HEK293 (cell line): Measurements from ENCODE around the gene BICD1.

Source experiments
- EGR2 ChIP-seq: fragments of 450-650 bp; formaldehyde crosslinking; IDR thresholded peaks from 2 replicates; pipeline ENCODE4 v1.5.1; 2016; ENCODE audit warnings: low read depth, missing biosample characterization, missing genetic modification characterization
- GFI1B ChIP-seq: fragments of 450-650 bp; formaldehyde crosslinking; IDR thresholded peaks from 2 replicates; pipeline ENCODE4 v1.5.1; 2016; ENCODE audit warnings: missing biosample characterization, missing genetic modification characterization
- HIC1 ChIP-seq: fragments of 450-650 bp; formaldehyde crosslinking; IDR thresholded peaks from 2 replicates; pipeline ENCODE4 v1.5.1; 2016; ENCODE audit warnings: missing biosample characterization, missing genetic modification characterization
- PRDM10 ChIP-seq: fragments of 450-650 bp; formaldehyde crosslinking; IDR thresholded peaks from 2 replicates; pipeline ENCODE4 v1.5.1; 2016; ENCODE audit warnings: missing biosample characterization, missing genetic modification characterization
- PRDM4 ChIP-seq: fragments of 450-650 bp; formaldehyde crosslinking; IDR thresholded peaks from 2 replicates; pipeline ENCODE4 v1.5.1; 2017; ENCODE audit warnings: missing biosample characterization, missing genetic modification characterization
- REPIN1 ChIP-seq: fragments of 450-650 bp; formaldehyde crosslinking; IDR thresholded peaks from 2 replicates; pipeline ENCODE4 v1.5.1; 2017; ENCODE audit warnings: missing biosample characterization, missing genetic modification characterization, low read depth
- SP7 ChIP-seq: fragments of 450-650 bp; formaldehyde crosslinking; IDR thresholded peaks from 2 replicates; pipeline ENCODE4 v1.5.1; 2016; ENCODE audit warnings: missing biosample characterization, missing genetic modification characterization
- WT1 ChIP-seq: fragments of 450-650 bp; formaldehyde crosslinking; IDR thresholded peaks from 2 replicates; pipeline ENCODE4 v1.5.1; 2016; ENCODE audit warnings: missing biosample characterization, missing genetic modification characterization
- ZBTB17 ChIP-seq: fragments of 450-650 bp; formaldehyde crosslinking; IDR thresholded peaks from 2 replicates; pipeline ENCODE4 v1.5.1; 2016; ENCODE audit warnings: missing biosample characterization, missing genetic modification characterization
- ZBTB8A ChIP-seq: fragments of 450-650 bp; formaldehyde crosslinking; IDR thresholded peaks from 2 replicates; pipeline ENCODE4 v1.5.1; 2016; ENCODE audit warnings: missing biosample characterization, missing genetic modification characterization
- ZFHX2 ChIP-seq: fragments of 450-650 bp; formaldehyde crosslinking; conservative IDR thresholded peaks from 2 replicates; pipeline ENCODE4 v1.5.1; 2016; ENCODE audit warnings: missing biosample characterization, missing genetic modification characterization
- ZFP37 ChIP-seq: fragments of 450-650 bp; formaldehyde crosslinking; IDR thresholded peaks from 2 replicates; pipeline ENCODE4 v1.5.1; 2016; ENCODE audit warnings: missing biosample characterization, missing genetic modification characterization
- ZNF146 ChIP-seq: fragments of 450-650 bp; formaldehyde crosslinking; IDR thresholded peaks from 2 replicates; pipeline ENCODE4 v1.5.1; 2016; ENCODE audit warnings: missing biosample characterization, missing genetic modification characterization
- ZNF19 ChIP-seq: fragments of 450-650 bp; formaldehyde crosslinking; IDR thresholded peaks from 2 replicates; pipeline ENCODE4; 2016; ENCODE audit warnings: missing biosample characterization, missing genetic modification characterization, low read depth
- ZNF2 ChIP-seq: fragments of 450-650 bp; formaldehyde crosslinking; IDR thresholded peaks from 2 replicates; pipeline ENCODE4 v1.5.1; 2016; ENCODE audit warnings: missing biosample characterization, missing genetic modification characterization
- ZNF214 ChIP-seq: fragments of 450-650 bp; formaldehyde crosslinking; IDR thresholded peaks from 2 replicates; pipeline ENCODE4 v1.5.1; 2017; ENCODE audit warnings: missing biosample characterization, mild to moderate bottlenecking, missing genetic modification characterization, borderline replicate concordance
- ZNF223 ChIP-seq: fragments of 450-650 bp; formaldehyde crosslinking; IDR thresholded peaks from 2 replicates; pipeline ENCODE4 v1.5.1; 2016; ENCODE audit warnings: missing biosample characterization, missing genetic modification characterization
- ZNF394 ChIP-seq: fragments of 450-650 bp; formaldehyde crosslinking; IDR thresholded peaks from 2 replicates; pipeline ENCODE4 v1.5.1; 2016; ENCODE audit warnings: missing biosample characterization, missing genetic modification characterization, mild to moderate bottlenecking, moderate library complexity, borderline replicate concordance
- ZNF416 ChIP-seq: fragments of 450-650 bp; formaldehyde crosslinking; IDR thresholded peaks from 2 replicates; pipeline ENCODE4 v1.5.1; 2016; ENCODE audit warnings: missing biosample characterization, missing genetic modification characterization
- ZNF514 ChIP-seq: fragments of 450-650 bp; formaldehyde crosslinking; IDR thresholded peaks from 2 replicates; pipeline ENCODE4 v1.5.1; 2016; ENCODE audit warnings: missing biosample characterization, missing genetic modification characterization
- ZNF629 ChIP-seq: fragments of 450-650 bp; formaldehyde crosslinking; IDR thresholded peaks from 2 replicates; pipeline ENCODE4 v1.5.1; 2017; ENCODE audit warnings: missing biosample characterization, missing genetic modification characterization
- ZNF645 ChIP-seq: fragments of 450-650 bp; formaldehyde crosslinking; IDR thresholded peaks from 2 replicates; pipeline ENCODE4; 2016; ENCODE audit warnings: missing biosample characterization, missing genetic modification characterization
- ZNF660 ChIP-seq: fragments of 450-650 bp; IDR thresholded peaks from 2 replicates; pipeline ENCODE4 v1.5.1; 2018; ENCODE audit warnings: missing biosample characterization, mild to moderate bottlenecking, missing genetic modification characterization
- ZNF692 ChIP-seq: fragments of 450-650 bp; formaldehyde crosslinking; IDR thresholded peaks from 2 replicates; pipeline ENCODE4 v1.5.1; 2016; ENCODE audit warnings: missing biosample characterization, missing genetic modification characterization
- ZSCAN30 ChIP-seq: fragments of 450-650 bp; IDR thresholded peaks from 2 replicates; pipeline ENCODE4 v1.5.1; 2018; ENCODE audit warnings: missing biosample characterization, mild to moderate bottlenecking, missing genetic modification characterization, moderate library complexity
- ZSCAN5A ChIP-seq: fragments of 450-650 bp; formaldehyde crosslinking; IDR thresholded peaks from 2 replicates; pipeline ENCODE4 v1.5.1; 2016; ENCODE audit warnings: missing biosample characterization, missing genetic modification characterization

Gene BICD1

GRCh38 chr12:32107359-32108267 lies 966 bp downstream of the BICD1 start (continued):
- TF ChIP-seq ZBTB8A = no peak
- peak; percentile 48; the same call in 1 of the 2 replicates for TF ChIP-seq ZNF394 (tag by site-specific recombination)
- peak; percentile 98 for TF ChIP-seq PRDM10
- TF ChIP-seq ZNF416 = no peak
- peak; percentile 98 for TF ChIP-seq ZNF660 (tag by site-specific recombination)
- no peak for TF ChIP-seq SP7 (tag by site-specific recombination)
- no peak for TF ChIP-seq ZNF146 (tag by site-specific recombination)
- peak; percentile 80 for TF ChIP-seq ZBTB17 (tag by site-specific recombination)
- no peak for TF ChIP-seq ZNF214
- TF ChIP-seq GFI1B (tag by site-specific recombination) = peak; percentile 64
- TF ChIP-seq ZNF629 (tag by site-specific recombination) = peak; percentile 64
- no peak for TF ChIP-seq ZNF514 (tag by site-specific recombination)
- no peak for TF ChIP-seq ZNF19
- 0 out of 2 replicates have a peak, but pooled peaks have one; percentile 34 for TF ChIP-seq HIC1
- TF ChIP-seq EGR2 (tag by site-specific recombination) = 0 out of 2 replicates have a peak, but pooled peaks have one; percentile 48
- 0 out of 2 replicates have a peak, but pooled peaks have one; percentile 17 for TF ChIP-seq ZNF2 (tag by site-specific recombination)
- peak; percentile 71 for TF ChIP-seq ZFHX2 (tag by site-specific recombination)
- TF ChIP-seq PRDM4 = no peak
- no peak for TF ChIP-seq ZSCAN5A
- peak; percentile 40; the same call in 1 of the 2 replicates for TF ChIP-seq WT1
- 0 out of 2 replicates have a peak, but pooled peaks have one; percentile 0 for TF ChIP-seq ZFP37 (tag by site-specific recombination)
- no peak for TF ChIP-seq ZNF223 (tag by site-specific recombination)
- TF ChIP-seq ZSCAN30 (tag by site-specific recombination) = peak; percentile 10; the same call in 1 of the 2 replicates
- 0 out of 2 replicates have a peak, but pooled peaks have one; percentile 37 for TF ChIP-seq ZNF692
- TF ChIP-seq REPIN1 (tag by site-specific recombination) = no peak
- no peak for TF ChIP-seq ZNF645 (tag by site-specific recombination)
